ENCODE results near the gene LILRB3. TPM values are rescaled to one million over a fixed set of nuclear protein-coding genes. Genes with fewer than 3 reads are reported as not detected.

The LILRB3 gene
- total RNA-seq, 1 donor from 2014 or later: 61.5 TPM

DNA sequence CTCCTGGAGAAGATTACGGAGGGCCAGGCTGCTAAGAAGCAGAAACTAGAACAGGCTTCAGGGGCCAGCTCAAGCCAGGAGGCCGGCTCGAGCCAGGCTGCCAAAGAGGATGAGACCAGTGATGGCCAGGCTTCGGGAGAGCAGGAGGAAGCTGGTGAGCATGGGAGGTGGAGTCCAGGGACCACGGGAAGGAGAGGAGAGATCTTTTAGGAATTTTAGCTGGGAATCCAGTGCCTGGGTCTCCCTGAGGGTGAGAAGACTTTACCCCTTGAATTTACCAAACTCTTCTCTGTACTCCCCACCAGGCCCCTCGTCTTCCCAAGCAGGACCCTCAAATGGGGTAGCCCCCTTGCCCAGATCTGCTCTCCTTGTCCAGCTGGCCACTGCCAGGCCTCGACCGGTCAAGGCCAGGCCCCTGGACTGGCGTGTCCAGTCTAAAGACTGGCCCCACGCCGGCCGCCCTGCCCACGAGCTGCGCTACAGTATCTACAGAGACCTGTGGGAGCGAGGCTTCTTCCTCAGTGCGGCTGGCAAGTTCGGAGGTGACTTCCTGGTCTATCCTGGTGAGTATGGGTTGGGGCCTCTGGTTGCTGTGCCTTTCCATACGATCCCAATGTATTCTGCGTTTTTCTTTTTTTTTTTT lies 30.9 kb downstream of the LILRB3 start:
- H3K27ac ChIP-seq: peak overlapping the region; percentile 99
- no peaks in the 10 kb centered on the region for H3K9me3 ChIP-seq
- H3K4me3 ChIP-seq: peak overlapping the region; percentile 98
- H3K36me3 ChIP-seq: peaks cover 38% of the 10 kb centered on the region
- intact Hi-C loops (cut with DNase I): no loop called here
- TF ChIP-seq CTCF (IDR thresholded peaks at IDR 0.05): no peak
- no peak for DNase-seq
- ATAC-seq: no peak
- H3K27me3 ChIP-seq: no peaks in the 10 kb centered on the region
- H3K4me1 ChIP-seq: peaks cover 21% of the 10 kb centered on the region

DNA sequence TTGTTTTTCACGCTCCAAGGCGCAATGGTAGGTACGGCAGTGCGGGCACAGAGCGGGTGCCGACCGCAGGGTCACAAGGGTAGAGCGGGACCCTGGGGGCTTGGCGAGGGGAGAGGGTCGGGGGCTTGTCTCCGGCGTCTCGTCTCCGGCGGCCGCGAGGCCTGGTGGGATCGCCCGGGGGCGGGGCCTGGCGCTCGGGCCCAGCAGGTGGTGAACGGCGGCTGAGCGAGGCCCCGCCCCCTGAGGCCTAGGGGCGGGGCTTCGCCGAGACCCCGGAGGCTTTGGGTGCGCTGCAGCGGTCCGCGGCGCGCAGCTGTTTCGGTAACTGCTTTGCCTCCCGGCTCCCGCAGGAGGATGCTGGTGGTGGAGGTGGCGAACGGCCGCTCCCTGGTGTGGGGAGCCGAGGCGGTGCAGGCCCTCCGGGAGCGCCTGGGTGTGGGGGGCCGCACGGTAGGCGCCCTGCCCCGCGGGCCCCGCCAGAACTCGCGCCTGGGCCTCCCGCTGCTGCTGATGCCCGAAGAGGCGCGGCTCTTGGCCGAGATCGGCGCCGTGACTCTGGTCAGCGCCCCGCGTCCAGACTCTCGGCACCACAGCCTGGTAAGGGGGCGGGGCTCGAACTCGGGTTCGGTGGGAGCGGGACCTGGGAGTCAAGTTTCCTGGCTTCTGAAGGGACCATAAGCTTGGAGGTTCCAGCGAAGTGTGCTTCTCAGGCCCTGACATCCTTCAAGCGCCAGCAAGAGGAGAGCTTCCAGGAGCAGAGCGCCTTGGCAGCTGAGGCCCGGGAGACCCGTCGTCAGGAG lies 31.6 kb downstream of the LILRB3 start, which contains the start of gene TSEN34:
TSS of gene TSEN34 (plus strand) at position 298 of the 800 bp plus-strand sequence. CDS start at position 355, 57 bp downstream.
- Histone ChIP-seq H3K4me1 (peaks cover 21% of the 10 kb centered on the region), H3K36me3 (peaks cover 38% of the 10 kb centered on the region), H3K4me3 (peak within 1 kb of the TSS; percentile 98), H3K9me3 (no peaks in the 10 kb centered on the region), H3K27me3 (no peaks in the 10 kb centered on the region), H3K27ac (peak within 1 kb of the TSS; percentile 99)
- peak; percentile 95 for DNase-seq
- no peak for TF ChIP-seq CTCF (IDR thresholded peaks at IDR 0.05)
- intact Hi-C loops (cut with DNase I): no loop called here
- peak; percentile 54 for ATAC-seq

DNA sequence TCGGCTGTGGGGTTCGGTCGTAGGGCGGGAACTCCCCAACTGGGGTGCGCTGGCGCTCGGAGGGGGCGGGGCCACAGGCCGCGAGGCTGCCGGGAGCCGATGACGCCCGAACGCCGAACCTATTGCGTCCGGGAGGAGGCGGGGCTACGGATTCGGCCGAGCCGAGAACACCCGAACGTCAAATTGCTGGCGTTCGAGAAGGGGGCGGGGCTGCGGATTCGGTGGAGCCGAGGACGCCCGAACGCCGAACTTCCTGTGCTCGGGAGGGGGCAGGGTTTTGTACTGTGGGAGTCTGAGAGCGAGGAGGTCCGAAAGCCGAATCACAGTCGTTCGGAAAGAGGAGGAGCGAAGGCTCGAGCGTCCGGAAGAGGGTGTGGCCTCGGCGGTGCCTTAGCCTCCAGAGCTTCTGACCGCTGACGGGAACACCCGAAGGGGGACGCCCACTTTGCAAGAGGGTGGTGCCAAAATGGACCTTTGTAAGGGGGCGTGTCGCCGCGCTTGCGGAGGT lies 32.2 kb downstream of the LILRB3 start:
- no peak for TF ChIP-seq CTCF (IDR thresholded peaks at IDR 0.05)
- intact Hi-C loops (cut with DNase I): no loop called here
- DNase-seq (peak; percentile 99), ATAC-seq (peak; percentile 76)
- no peaks in the 10 kb centered on the region for H3K27me3 ChIP-seq
- H3K9me3 ChIP-seq: no peaks in the 10 kb centered on the region
- peaks cover 21% of the 10 kb centered on the region for H3K4me1 ChIP-seq
- H3K27ac ChIP-seq: peak overlapping the region; percentile 99
- H3K36me3 ChIP-seq: peaks cover 37% of the 10 kb centered on the region
- peak overlapping the region; percentile 98 for H3K4me3 ChIP-seq

DNA sequence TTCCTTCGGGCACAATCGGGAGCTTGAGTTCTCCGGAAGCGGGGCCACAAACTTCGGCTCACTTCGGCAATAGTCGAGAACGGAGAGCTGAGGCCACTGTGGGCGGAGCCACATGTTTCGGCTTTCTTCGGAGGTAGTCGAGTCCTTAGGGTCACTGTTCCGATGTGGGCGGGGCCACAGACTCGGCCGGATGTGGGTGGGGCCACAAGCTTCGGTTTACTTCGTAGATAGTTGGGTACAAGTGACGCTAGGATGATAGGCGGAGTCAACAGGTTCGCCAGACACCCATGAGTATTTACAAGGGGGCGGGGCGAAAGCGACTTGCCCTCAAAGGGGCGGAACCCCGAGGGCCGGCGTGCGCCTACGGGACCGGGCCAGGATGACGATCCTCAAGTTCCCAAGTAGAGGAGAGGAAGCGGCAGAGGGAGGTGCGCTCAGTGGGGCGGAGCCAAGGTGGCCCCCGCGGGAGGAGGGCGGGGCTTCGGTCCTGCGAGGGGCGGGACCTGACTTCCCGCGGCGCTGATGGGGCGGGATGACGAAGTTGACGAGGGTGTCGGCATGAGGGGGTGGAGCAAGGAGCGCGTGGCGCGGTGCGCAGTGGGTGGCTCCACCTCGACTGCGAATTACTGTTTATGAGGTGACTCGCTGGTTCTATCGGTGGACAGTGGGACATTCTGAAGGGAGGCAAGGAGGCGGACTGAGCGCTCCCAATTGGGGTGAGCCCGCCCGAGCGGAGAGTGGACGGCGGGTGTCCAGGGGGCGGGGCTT lies 32.9 kb downstream of the LILRB3 start:
- ATAC-seq (peak; percentile 82), DNase-seq (peak; percentile 100)
- H3K9me3 ChIP-seq: no peaks in the 10 kb centered on the region
- no peaks in the 10 kb centered on the region for H3K27me3 ChIP-seq
- peaks cover 21% of the 10 kb centered on the region for H3K4me1 ChIP-seq
- peaks cover 30% of the 10 kb centered on the region for H3K36me3 ChIP-seq
- peak overlapping the region; percentile 98 for H3K4me3 ChIP-seq
- TF ChIP-seq CTCF (IDR thresholded peaks at IDR 0.05): no peak
- H3K27ac ChIP-seq: peak overlapping the region; percentile 99
- intact Hi-C loops (cut with DNase I): no loop called here

DNA sequence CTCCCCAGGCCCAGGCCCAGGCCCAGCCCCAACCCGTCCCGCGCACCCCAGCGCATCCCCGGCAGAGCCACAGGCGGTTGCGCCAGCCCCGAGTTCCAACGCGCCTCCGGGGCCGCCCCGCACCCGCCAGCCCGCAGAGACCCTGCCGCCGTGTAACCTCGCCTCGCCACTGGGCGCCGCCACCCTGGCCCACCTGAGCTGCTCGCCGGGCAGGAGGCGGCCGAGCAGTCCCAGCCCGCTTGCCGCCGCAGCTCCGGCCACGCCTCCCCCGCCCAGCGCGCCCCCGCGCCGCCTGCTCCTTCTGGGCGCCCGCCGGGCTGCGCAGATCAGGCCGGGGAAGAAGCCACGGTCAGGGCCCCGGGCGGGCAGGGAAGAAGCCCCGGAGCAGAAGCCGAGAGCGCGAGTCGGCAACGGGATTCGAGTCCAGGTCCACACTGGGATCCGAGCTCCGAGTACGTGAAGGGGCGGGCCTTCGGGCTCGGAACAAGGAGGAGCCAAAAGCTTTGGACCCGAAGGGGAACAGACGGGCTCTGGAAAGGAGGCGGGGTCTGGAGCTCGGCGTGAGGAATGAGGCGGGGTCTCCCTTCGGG lies 33.6 kb downstream of the LILRB3 start, which contains the start of gene MBOAT7:
TSS of gene MBOAT7 (minus strand) at position 436 of the 590 bp plus-strand sequence. CDS start 1,072 bp downstream, outside the sequence.
- TF ChIP-seq CTCF (IDR thresholded peaks at IDR 0.05): peak; percentile 28
- H3K27me3 ChIP-seq: no peaks in the 10 kb centered on the region
- ATAC-seq (peak; percentile 4), DNase-seq (no peak)
- H3K27ac ChIP-seq: peak within 1 kb of the TSS; percentile 99
- H3K4me3 ChIP-seq: peak within 1 kb of the TSS; percentile 98
- no peaks in the 10 kb centered on the region for H3K9me3 ChIP-seq
- intact Hi-C loops (cut with DNase I): no loop called here
- H3K4me1 ChIP-seq: peaks cover 21% of the 10 kb centered on the region
- H3K36me3 ChIP-seq: peaks cover 23% of the 10 kb centered on the region
